ENCODE measurements around the gene LRRFIP1. TPM values are rescaled to one million over a fixed set of nuclear protein-coding genes. Genes with fewer than 3 reads are reported as not detected.

The LRRFIP1 gene
- total and polyA plus RNA-seq, 10 donors, result 40.4 to 164 (median 124) TPM

- TF ChIP-seq POLR2AphosphoS5 (IDR thresholded peaks at IDR 0.05), result no peak
- no peak for TF ChIP-seq POLR2A (IDR thresholded peaks at IDR 0.05)
- no peak for TF ChIP-seq CTCF (IDR thresholded peaks at IDR 0.05 in 8 of 11, conservative IDR thresholded peaks at IDR 0.05 in 3 of 11)
- peaks cover 0 to 26% (median 7%) of the 10 kb centered on the region in 8 donors for H3K9me3 ChIP-seq
- no peak for DNase-seq
- no peak overlapping the region for H3K27ac ChIP-seq
- H3K4me1 ChIP-seq, result peaks cover 0 to 14% (median 2%) of the 10 kb centered on the region in 6 donors
- H3K27me3 ChIP-seq (replicated peaks in 1 of 7), result peaks cover 0 to 5% (median 0%) of the 10 kb centered on the region in 7 donors
- intact Hi-C loops (cut with DNase I; ENCODE audit: low total_unique reads), result no loop called here
- WGBS, 5 donors, result 36 to 50% (median 49%) methylated on average over 2 of the region's 2 CpGs
- no peak overlapping the region for H3K4me3 ChIP-seq
- H3K36me3 ChIP-seq, result no peaks in the 10 kb centered on the region
Measured at GRCh38 chr2:237652854-237653253, 25.5 kb downstream of the LRRFIP1 start.

DNA sequence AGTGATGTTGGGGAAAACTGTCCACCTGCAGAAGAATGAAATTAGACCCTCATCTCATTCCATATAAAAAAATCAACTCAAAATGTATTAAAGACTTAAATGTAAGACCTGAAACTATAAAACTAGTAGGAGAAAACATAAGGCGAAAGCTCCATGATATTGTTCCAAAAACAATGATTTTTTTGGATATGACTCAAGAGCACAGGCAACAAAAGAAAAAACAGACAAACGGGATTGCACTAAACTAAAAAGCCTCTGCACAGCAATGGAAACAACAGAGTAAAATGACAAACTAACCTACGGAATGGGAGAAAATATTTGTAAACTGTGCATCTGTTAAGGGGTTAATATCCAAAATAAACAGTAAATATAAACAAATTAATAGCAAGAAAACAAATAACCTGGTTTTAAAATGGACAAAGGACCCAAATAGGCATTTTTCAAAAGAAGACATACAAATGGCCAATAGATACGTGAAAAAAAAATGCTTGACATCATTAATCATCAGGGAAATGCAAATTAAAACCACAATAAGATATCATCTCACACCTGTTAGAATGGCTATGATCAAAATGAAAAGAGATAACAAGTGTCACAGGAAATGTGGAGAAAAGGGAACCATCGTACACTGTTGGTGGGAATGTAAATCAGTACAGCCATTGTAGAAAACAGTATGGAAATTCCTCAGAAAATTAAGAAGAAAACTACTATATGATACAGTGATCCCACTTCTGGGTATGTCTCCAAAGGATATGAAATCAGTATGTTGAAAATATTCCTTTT is 26.6 kb downstream of the LRRFIP1 start:
- no peaks in the 10 kb centered on the region for H3K36me3 ChIP-seq
- no peak for DNase-seq
- no peak overlapping the region for H3K27ac ChIP-seq
- H3K4me3 ChIP-seq, result no peak overlapping the region
- H3K27me3 ChIP-seq (replicated peaks in 1 of 7), result peaks cover 0 to 5% (median 0%) of the 10 kb centered on the region in 7 donors
- no peak for TF ChIP-seq CTCF (IDR thresholded peaks at IDR 0.05 in 8 of 11, conservative IDR thresholded peaks at IDR 0.05 in 3 of 11)
- TF ChIP-seq POLR2AphosphoS5 (IDR thresholded peaks at IDR 0.05), result no peak
- no peak for TF ChIP-seq POLR2A (IDR thresholded peaks at IDR 0.05)
- peaks cover 0 to 12% (median 2%) of the 10 kb centered on the region in 6 donors for H3K4me1 ChIP-seq
- 72 to 84% (median 78%) methylated on average over 5 of the region's 5 CpGs for WGBS, 5 donors
- intact Hi-C loops (cut with DNase I; ENCODE audit: low total_unique reads), result no loop called here
- peaks cover 0 to 26% (median 7%) of the 10 kb centered on the region in 8 donors for H3K9me3 ChIP-seq

- TF ChIP-seq CTCF (IDR thresholded peaks at IDR 0.05 in 8 of 11, conservative IDR thresholded peaks at IDR 0.05 in 3 of 11) (no peak), POLR2A (IDR thresholded peaks at IDR 0.05) (no peak), POLR2AphosphoS5 (IDR thresholded peaks at IDR 0.05) (no peak)
- no peak for DNase-seq
- H3K9me3 ChIP-seq, result peaks cover 0 to 20% (median 7%) of the 10 kb centered on the region in 8 donors
- peaks cover 0 to 8% (median under 1%) of the 10 kb centered on the region in 6 donors for H3K4me1 ChIP-seq
- intact Hi-C loops (cut with DNase I; ENCODE audit: low total_unique reads), result no loop called here
- no peak overlapping the region for H3K4me3 ChIP-seq
- 86 to 92% (median 89%) methylated on average over 5 of the region's 5 CpGs for WGBS, 5 donors
- H3K27me3 ChIP-seq (replicated peaks in 1 of 7), result peaks cover 0 to 4% (median 0%) of the 10 kb centered on the region in 7 donors
- no peaks in the 10 kb centered on the region for H3K36me3 ChIP-seq
- H3K27ac ChIP-seq, result no peak overlapping the region
Measured at GRCh38 chr2:237657063-237657462, 29.7 kb downstream of the LRRFIP1 start.

GRCh38 chr2:237660381-237660900 is 33.1 kb downstream of the LRRFIP1 start:
- DNase-seq, result no peak
- Histone ChIP-seq H3K27me3 (replicated peaks in 1 of 7) (peaks cover 0 to 8% (median 0%) of the 10 kb centered on the region in 7 donors), H3K36me3 (no peaks in the 10 kb centered on the region), H3K9me3 (peaks cover 0 to 6% (median 0%) of the 10 kb centered on the region in 8 donors), H3K4me3 (no peak overlapping the region), H3K27ac (no peak overlapping the region), H3K4me1 (peaks cover 0 to 26% (median 14%) of the 10 kb centered on the region in 6 donors)
- TF ChIP-seq POLR2AphosphoS5 (IDR thresholded peaks at IDR 0.05) (no peak), CTCF (IDR thresholded peaks at IDR 0.05 in 8 of 11, conservative IDR thresholded peaks at IDR 0.05 in 3 of 11) (no peak), POLR2A (IDR thresholded peaks at IDR 0.05) (no peak)
- intact Hi-C loops (cut with DNase I; ENCODE audit: low total_unique reads), result no loop called here
- WGBS, 5 donors, result 83 to 94% (median 90%) methylated on average over 5 of the region's 5 CpGs

Data from spleen (tissue), 11 donors.